ENCODE measurements around the gene SYNJ1.
A peak's percentile ranks its signal among the peaks of the same experiment; 100 is the strongest.
"Not testable (repeated sequence)": the region's sequence is repeated elsewhere in the genome, so short reads cannot be mapped to it uniquely, and the experiment has no call there.

The SYNJ1 gene

DNA sequence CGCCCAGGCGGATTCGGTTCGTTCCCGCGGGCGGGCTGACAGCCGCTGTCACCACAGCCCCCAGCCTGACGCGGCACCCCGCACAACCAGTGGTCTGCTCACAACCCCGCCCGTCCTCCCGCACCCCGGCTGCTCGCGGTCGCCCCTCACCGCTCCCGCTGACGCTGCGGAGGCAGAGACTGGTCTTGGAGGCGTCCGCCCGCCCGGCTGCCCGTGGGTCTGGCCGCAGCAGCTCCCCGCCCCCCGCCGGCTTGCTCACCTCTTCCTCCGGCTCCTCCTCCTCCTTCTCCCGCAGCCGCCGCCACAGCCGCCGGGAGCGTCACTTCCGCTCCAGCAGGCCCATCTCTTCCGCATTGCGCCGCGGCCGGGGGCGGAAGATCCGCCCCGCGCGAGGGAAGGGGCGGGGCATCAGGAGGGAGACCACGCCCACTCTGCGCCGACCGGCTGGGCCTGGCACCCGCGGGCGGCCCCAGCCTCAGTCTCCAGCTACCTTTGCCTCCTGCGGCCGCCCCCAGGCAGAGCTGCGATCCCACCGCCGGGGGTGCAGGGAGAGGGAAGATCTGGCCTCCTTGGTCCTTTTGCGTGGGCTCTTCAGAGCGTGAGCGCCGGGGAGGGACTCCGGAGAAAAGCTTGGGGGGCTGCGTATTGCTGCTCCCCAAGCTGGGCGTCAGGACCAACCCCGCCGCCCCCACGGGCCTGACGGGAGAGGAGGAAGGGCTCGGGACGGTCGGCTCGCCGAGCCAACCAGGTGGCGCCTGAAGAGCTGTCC, at the start of gene SYNJ1:
SYNJ1 (minus strand) TSS at position 327 of the 769 bp plus-strand sequence. CDS start 1,118 bp downstream, outside the sequence.
- peak; percentile 94 to 95 for DNase-seq

DNA sequence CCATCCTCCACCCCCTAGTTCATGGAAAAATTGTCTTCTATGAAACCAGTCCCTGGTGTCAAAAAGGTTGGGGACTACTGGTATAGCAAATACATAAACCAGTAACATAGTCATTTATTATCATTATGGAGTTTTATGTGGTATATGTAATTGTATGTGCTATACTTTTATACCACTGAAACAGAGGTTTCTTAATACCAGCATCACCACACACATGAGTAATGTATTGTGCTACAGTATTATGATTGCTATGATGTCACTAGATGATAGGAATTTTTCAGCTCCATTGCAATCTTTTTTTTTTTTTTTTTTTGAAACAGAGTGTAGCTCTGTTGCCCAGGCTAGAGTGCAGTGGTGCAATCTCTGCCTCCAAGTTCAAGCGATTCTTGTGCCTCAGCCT, 49.5 kb upstream of the SYNJ1 start:
- no peak for DNase-seq

GRCh38 chr21:32776743-32777142, 48.9 kb upstream of the SYNJ1 start:
- no peak for DNase-seq

DNA sequence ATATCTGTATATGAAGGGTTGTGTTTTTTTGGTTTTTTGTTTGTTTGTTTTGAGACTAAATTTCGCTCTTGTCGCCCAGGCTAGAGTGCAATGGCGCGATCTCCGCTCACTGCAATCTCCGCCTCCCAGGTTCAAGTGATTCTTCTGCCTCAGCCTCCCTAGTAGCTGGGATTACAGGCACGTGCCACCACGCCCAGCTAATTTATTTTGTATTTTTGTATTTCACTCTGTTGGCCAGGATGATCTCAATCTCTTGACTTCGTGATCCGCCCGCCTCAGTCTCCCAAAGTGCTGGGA, 45.2 kb upstream of the SYNJ1 start:
- not testable (repeated sequence) for DNase-seq

DNA sequence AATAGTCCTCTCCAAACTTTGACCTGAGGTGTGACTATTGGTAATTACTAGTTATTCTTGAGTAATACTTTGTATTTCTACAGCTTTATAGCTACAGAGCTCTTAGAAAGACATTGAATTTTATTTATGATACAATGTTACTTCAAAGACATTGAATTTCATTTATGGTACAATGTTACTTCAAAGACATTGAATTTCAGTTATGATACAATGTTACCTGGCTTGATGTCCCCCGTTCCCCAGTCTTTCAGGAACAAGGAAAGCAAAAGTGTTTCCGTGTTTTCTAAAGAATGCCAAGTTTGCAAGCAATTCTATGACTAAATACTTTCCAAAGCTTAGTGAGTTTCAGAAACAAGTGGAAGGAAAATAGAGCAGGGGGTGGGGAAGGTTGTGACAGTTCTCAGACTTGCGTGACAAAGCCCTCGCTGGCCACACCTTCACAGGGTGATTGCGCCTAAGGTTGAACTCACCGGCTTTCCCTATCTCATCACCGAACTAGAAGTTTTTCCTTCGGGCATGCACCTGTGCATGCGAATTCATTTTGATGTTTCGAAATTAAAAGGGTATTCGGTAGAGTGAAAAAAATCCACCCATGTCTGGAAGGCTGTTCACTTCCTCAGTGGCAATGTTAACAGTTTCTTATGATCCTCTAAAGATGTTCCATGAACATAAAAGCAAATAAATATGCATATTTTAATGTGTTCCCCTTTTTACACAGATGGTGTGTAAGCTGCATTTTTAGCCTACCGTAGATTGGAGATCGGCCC, 44.7 kb upstream of the SYNJ1 start:
- DNase-seq = peak; percentile 26 to 47

DNA sequence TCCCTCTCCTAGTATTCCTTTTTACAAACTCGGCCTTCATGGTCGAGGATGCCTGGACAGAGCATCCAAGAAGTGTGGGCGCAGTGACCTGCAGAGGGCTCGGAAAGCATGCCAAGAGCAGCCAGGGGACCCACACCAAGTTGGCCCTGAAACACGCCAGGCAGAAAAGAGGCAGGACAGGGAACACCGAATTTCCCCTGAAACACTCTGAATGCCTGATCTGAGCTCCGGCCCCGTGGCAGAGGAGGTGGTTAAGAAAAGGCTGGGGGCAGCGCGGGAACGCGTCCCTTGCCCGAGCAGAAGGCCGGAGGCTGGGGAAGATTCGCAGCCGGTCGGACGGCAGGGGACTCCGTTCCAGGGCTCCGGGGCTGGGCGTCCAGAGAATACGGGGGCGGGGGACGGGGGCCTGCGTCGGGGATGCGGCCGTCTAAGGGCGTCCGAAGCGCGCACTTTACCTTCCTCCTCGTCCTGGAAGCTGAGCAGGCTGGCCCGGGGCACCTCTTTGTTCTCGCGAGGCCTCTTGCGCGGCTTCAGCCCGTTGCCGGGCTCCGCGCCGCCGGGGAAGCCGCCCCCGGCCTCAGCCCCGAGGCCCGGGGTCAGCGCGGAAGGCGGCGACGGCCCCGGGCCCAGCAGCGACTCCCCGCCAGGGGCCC, 43.2 kb upstream of the SYNJ1 start:
- peak in 1 of 2 donors; percentile 51 for DNase-seq

DNA sequence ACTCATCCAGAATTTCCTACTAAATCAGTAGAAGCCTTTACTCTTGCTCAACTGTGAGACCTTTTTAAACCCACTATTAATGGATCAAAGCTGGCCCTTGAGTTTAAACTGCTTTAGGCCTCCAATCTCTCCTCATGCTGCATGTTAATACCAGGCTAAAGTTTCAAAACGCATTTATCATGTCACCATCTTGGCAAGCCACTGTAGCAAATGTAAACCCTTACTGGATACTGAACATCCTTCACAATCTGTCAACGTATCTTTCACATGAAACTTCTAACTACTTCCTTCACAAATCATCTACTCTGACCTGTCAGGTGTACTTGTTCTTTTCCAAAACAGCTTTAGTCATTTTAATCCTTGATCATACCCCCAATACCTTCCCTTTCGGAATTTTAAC, 40.7 kb upstream of the SYNJ1 start:
- DNase-seq = no peak

DNA sequence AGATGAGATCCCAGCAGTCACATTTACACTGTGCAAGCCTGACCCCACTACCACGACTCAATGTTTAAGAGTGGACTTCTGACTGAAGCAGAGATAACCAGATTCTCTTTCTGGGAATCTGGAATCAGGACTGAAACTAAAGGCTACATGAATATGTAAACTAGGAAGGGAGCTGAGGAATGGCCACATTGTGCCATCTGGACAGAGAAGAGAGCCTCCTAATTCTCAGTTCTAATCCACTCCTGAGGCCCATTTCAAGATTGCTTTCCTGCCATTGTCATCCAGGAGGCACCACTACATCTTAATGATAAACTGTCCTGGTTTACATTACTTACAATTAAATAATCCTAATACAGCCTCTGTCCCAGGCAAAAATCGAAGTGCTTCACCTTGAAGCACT, 37.2 kb upstream of the SYNJ1 start:
- DNase-seq = no peak

GRCh38 chr21:32764186-32764585, 36.4 kb upstream of the SYNJ1 start:
- no peak for DNase-seq

GRCh38 chr21:32757804-32758203, 30.0 kb upstream of the SYNJ1 start:
- no peak for DNase-seq

DNA sequence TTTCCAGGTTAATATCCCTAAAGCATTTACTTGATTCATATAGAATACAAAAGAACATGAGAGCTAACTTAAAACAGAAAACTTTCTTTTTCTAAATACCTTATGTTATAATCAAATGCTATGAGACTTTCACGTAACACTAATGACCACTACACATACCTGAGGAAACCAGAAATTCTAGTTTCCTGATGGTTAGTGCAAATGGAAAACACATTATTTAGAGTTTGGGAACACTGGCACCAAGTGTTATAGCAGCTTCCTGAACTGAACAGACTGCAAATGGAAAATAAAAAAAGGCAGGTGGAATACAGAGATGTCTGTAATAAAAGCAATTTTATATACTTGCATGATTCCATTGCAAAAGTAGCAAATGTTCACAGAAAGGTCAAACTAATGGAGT, 28.3 kb upstream of the SYNJ1 start:
- DNase-seq = no peak

GRCh38 chr21:32753818-32754585, 26.2 kb upstream of the SYNJ1 start:
- DNase-seq = no peak

GRCh38 chr21:32750405-32750804, 22.6 kb upstream of the SYNJ1 start:
- no peak for DNase-seq

DNA sequence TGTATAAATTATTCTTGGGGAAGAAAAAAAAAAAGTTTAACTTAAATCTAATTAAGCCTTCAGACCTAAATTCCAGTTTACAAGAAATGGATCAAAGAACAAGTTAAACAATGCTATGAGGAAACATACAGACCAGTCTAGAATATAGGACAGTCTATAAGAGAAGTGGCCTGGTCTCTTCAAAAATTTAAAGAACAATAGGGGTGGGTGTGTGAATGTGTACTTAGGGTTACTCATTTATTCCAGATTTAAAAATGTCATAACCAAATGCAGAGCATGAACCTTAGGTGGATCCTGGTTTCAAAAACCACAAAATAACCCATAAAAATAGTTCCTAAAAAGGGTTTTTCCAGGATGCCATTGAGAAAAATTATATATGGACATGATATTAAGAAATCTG, 21.8 kb upstream of the SYNJ1 start:
- no peak for DNase-seq

DNA sequence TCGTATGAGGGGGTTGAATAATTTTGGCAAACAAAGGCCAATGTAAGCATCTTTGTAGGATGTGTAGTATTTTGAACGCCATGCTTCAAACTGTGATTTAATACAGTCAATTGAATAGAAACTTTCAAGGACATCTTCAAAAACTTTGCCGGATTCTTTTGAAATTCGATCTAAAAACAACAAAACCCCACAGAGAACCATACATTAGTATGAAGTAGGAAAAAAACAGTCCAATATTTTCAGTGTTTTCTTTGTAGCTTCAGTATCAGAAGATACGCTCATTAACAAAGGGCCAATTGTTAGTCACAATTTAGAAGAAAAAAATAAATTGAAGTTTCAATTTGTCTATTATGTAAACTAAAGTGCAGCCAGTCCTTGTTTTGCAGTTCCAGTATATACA, 20.7 kb upstream of the SYNJ1 start:
- no peak for DNase-seq

DNA sequence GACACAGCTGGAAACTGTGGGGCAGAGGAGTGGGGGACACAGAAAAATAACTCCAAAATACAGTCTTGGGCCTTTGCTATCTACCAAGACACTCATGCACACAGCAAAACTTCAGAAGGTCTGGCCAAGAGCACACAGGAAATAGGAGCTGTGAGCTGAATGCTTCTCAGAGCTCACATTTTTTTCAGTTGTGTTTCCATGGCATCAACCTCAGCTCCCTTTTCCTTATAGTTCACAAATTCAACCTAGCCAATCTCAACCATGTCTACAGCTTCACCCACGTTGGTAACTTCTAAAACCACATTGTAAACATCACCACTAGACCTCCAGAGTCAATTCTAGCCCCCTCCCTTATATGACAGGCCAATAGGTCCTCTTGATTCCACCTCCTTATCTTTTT, 19.6 kb upstream of the SYNJ1 start:
- no peak for DNase-seq

DNA sequence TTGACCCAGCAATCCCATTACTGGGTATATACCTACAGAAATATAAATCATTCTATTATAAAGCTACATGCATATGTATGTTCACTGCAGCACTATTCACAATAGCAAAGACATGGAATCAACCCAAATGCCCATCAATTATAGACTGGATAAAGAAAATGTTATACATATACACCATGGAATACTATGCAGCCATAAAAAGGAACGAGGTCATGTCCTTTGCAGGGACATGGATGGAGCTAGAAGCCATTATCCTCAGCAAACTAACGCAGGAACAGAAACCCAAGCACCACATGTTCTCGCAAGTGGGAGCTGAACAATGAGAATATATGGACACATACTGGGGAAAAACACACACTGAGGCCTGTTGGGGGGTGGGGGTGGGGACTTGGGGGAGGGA, 18.9 kb upstream of the SYNJ1 start:
- not testable (repeated sequence) for DNase-seq

GRCh38 chr21:32742396-32742795, 14.6 kb upstream of the SYNJ1 start:
- no peak for DNase-seq

- DNase-seq = no peak
Observed at GRCh38 chr21:32741336-32741735, 13.5 kb upstream of the SYNJ1 start.

DNA sequence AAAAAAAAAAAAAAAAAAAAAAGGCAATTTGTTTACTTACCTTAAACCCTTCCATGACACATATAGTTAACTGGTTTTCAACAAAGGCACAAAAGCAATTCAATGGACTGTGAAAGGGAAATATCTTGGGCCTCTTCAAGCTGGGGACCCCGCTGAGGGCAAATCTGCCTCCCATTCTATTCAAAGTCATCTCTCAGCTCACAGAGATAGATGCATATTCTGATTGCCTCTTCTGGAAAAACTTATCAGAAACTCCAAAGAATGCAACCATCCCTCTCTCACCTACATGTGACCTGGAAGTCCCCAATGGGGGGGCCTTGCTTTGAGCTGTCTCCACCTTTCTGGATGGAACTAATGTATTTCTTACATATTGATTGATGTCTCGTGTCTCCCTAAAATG, 12.1 kb upstream of the SYNJ1 start:
- no peak for DNase-seq

DNA sequence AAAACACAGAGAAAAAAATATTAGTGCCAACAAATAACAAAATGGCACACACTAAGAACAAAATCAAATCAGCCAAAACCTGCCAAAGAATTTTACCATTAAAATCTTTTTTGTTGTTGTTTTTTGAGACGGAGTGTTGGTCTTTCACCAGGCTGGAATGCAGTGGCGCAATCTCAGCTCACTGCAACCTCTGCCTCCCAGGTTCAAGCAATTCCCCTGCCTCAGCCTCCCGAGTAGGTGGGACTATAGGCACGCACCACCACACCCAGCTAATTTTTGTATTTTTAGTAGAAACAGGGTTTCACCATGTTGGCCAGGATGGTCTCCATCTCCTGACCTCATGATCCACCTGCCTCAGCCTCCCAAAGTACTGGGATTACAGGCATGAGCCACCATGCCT, 8.3 kb upstream of the SYNJ1 start:
- not testable (repeated sequence) for DNase-seq

- DNase-seq = no peak
Observed at GRCh38 chr21:32735524-32735923, 7.7 kb upstream of the SYNJ1 start.

- DNase-seq = no peak
Observed at GRCh38 chr21:32733990-32734613, 6.3 kb upstream of the SYNJ1 start.
